Loucy (cell line): ENCODE results near the gene KRT80.

Experiments used
- H2AFZ ChIP-seq: fragments of 200-600 bp; sonication (generic); 2 replicates; pipeline ENCODE4 v1.6.0; 2016; ENCODE audit warnings: antibody characterized with exemption, mild to moderate bottlenecking, low read length, moderate library complexity
- H3F3A ChIP-seq: fragments of 200-600 bp; 2 replicates; pipeline ENCODE4 v1.6.0; 2016; ENCODE audit warnings: antibody characterized with exemption, low read depth, mild to moderate bottlenecking
- H3K27me3 ChIP-seq: fragments of 200-600 bp; sonication (generic); 2 replicates; pipeline ENCODE4 v1.6.1; 2014; ENCODE audit warnings: low read length, mild to moderate bottlenecking; ENCODE audit not compliant: insufficient read depth, poor library complexity, severe bottlenecking
- H3K36me3 ChIP-seq: fragments of 200-600 bp; sonication (generic); 2 replicates; pipeline ENCODE4 v1.6.1; 2016; ENCODE audit warnings: low read length; ENCODE audit not compliant: insufficient read depth
- H3K4me1 ChIP-seq: fragments of 200-600 bp; sonication (generic); 2 replicates; pipeline ENCODE4 v1.5.1; 2014; ENCODE audit warnings: low read length, mild to moderate bottlenecking; ENCODE audit not compliant: insufficient read depth, poor library complexity, severe bottlenecking
- H3K4me2 ChIP-seq: fragments of 200-600 bp; sonication (generic); 2 replicates; pipeline ENCODE4 v1.6.0; 2014; ENCODE audit warnings: antibody characterized with exemption, low read length, low read depth, mild to moderate bottlenecking; ENCODE audit not compliant: poor library complexity, severe bottlenecking
- H3K4me3 ChIP-seq: fragments of 200-600 bp; sonication (generic); 2 replicates; pipeline ENCODE4 v1.5.1; 2014; ENCODE audit warnings: low read length, mild to moderate bottlenecking, mixed read lengths; ENCODE audit not compliant: poor library complexity, severe bottlenecking
- H3K79me2 ChIP-seq: fragments of 200-600 bp; sonication (generic); 2 replicates; pipeline ENCODE4 v1.6.1; 2014; ENCODE audit warnings: low read length; ENCODE audit not compliant: insufficient read depth
- H3K9ac ChIP-seq: fragments of 200-600 bp; sonication (generic); 2 replicates; pipeline ENCODE4 v1.6.0; 2014; ENCODE audit warnings: mild to moderate bottlenecking, low read depth, low read length, moderate library complexity; ENCODE audit not compliant: poor library complexity, severe bottlenecking
- H3K9me2 ChIP-seq: fragments of 200-600 bp; sonication (generic); replicated peaks from 2 replicates; pipeline ENCODE4 v1.6.1; 2016; ENCODE audit warnings: low read depth, low read length, mixed read lengths
- H3K9me3 ChIP-seq: fragments of 200-600 bp; sonication (generic); 2 replicates; pipeline ENCODE4 v1.6.1; 2014; ENCODE audit warnings: mild to moderate bottlenecking, antibody characterized with exemption, low read length, low read depth; ENCODE audit not compliant: insufficient read depth
- H4K20me1 ChIP-seq: fragments of 200-600 bp; sonication (generic); 2 replicates; pipeline ENCODE4 v1.6.0; 2014; ENCODE audit warnings: antibody characterized with exemption, low read length, mild to moderate bottlenecking; ENCODE audit not compliant: insufficient read depth, poor library complexity, severe bottlenecking
- EZH2phosphoT487 ChIP-seq: fragments of 200-600 bp; IDR thresholded peaks from 2 replicates; pipeline ENCODE4 v1.6.1; 2018; ENCODE audit warnings: antibody characterized with exemption, mild to moderate bottlenecking, moderate library complexity, borderline replicate concordance
- TF ChIP-seq, protein P1 (sequence below): fragments of 200-600 bp; sonication (generic); conservative IDR thresholded peaks from 2 replicates; pipeline ENCODE4 v1.5.1; 2014; ENCODE audit warnings: mild to moderate bottlenecking, antibody characterized with exemption, low read length

The KRT80 gene

DNA sequence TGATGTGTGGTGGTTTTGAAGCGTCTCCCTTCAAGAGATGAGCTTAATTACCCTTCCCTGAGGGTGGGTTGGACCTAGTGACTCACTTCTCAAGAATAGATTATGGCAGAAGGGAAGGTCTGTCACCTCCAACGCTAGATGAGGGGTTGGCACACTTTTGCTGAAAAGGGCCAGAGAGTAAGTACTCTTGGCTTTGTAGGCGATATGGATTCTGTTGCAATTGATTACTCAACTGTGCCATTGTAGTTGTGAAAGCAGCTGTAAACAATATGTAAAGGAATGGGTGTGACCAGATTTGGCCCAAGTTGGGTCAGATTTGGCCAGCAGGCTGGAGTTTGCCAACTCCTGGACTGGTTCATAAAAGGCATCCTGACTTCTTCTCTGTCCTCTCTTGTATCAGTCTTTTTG is 59.1 kb downstream of the KRT80 start:
- no peaks in the 10 kb centered on the region for H3K27me3 ChIP-seq
- no peaks in the 10 kb centered on the region for H3F3A ChIP-seq

DNA sequence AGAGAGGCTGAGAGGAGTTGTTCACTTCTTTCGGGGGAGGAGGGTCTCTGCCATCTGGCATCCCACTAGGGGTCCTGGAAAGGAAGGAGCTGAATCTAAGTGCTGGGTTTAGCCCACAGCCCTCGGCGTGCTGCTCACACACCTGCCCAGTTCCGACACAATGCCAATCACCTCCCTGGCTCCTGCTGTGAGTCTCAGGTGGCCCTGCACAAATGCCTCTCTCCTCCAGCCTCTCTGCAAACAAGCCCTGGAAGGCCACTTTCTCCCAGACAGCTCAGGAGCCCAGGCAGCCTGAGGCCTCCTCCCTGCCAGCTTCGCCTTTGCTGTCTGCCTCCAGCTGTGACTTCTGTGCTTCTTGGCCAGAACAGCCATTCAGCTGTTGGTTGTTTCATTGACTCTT is 61.1 kb downstream of the KRT80 start:
- Histone ChIP-seq H3K4me2 (no peak overlapping the region), H3K79me2 (no peaks in the 10 kb centered on the region), H3K9ac (no peak overlapping the region), H2AFZ (no peak overlapping the region), H3K4me1 (no peaks in the 10 kb centered on the region), H3K9me3 (no peaks in the 10 kb centered on the region), H3K36me3 (no peaks in the 10 kb centered on the region), H3K27me3 (no peaks in the 10 kb centered on the region), H3K9me2 (no peaks in the 10 kb centered on the region), H4K20me1 (no peaks in the 10 kb centered on the region), H3F3A (no peaks in the 10 kb centered on the region), H3K4me3 (no peak overlapping the region)
- TF ChIP-seq, protein P1, sequence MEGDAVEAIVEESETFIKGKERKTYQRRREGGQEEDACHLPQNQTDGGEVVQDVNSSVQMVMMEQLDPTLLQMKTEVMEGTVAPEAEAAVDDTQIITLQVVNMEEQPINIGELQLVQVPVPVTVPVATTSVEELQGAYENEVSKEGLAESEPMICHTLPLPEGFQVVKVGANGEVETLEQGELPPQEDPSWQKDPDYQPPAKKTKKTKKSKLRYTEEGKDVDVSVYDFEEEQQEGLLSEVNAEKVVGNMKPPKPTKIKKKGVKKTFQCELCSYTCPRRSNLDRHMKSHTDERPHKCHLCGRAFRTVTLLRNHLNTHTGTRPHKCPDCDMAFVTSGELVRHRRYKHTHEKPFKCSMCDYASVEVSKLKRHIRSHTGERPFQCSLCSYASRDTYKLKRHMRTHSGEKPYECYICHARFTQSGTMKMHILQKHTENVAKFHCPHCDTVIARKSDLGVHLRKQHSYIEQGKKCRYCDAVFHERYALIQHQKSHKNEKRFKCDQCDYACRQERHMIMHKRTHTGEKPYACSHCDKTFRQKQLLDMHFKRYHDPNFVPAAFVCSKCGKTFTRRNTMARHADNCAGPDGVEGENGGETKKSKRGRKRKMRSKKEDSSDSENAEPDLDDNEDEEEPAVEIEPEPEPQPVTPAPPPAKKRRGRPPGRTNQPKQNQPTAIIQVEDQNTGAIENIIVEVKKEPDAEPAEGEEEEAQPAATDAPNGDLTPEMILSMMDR: no peak
- no peak for TF ChIP-seq EZH2phosphoT487

More for the DNA sequence above, 59.1 kb downstream of the KRT80 start:
- no peak overlapping the region for H2AFZ ChIP-seq
- no peaks in the 10 kb centered on the region for H3K9me2 ChIP-seq
- no peak for TF ChIP-seq EZH2phosphoT487
- TF ChIP-seq, protein P1: no peak
- H3K4me1 ChIP-seq: no peaks in the 10 kb centered on the region
- H3K9ac ChIP-seq: no peak overlapping the region
- H3K4me2 ChIP-seq: no peak overlapping the region
- H3K79me2 ChIP-seq: no peaks in the 10 kb centered on the region
- H3K9me3 ChIP-seq: no peaks in the 10 kb centered on the region
- no peaks in the 10 kb centered on the region for H4K20me1 ChIP-seq
- H3K4me3 ChIP-seq: no peak overlapping the region
- H3K36me3 ChIP-seq: no peaks in the 10 kb centered on the region

GRCh38 chr12:52127683-52128450 is 63.9 kb downstream of the KRT80 start:
- H3K9ac ChIP-seq: no peak overlapping the region
- H3K4me3 ChIP-seq: no peak overlapping the region
- H3K9me2 ChIP-seq: no peaks in the 10 kb centered on the region
- H3K27me3 ChIP-seq: no peaks in the 10 kb centered on the region
- H3K9me3 ChIP-seq: no peaks in the 10 kb centered on the region
- no peaks in the 10 kb centered on the region for H3F3A ChIP-seq
- H3K4me1 ChIP-seq: no peaks in the 10 kb centered on the region
- H3K79me2 ChIP-seq: no peaks in the 10 kb centered on the region
- no peak overlapping the region for H2AFZ ChIP-seq
- no peaks in the 10 kb centered on the region for H3K36me3 ChIP-seq
- TF ChIP-seq EZH2phosphoT487: no peak
- TF ChIP-seq, protein P1: no peak
- no peak overlapping the region for H3K4me2 ChIP-seq
- no peaks in the 10 kb centered on the region for H4K20me1 ChIP-seq
